Transverse colon (tissue), 3 donors: ENCODE measurements around the gene E2F1.

Experiments
- EP300 ChIP-seq: sonication (generic); formaldehyde crosslinking; IDR thresholded peaks from one replicate; pipeline ENCODE4 v1.6.1; 2017; ENCODE audit warnings: antibody characterized with exemption, low read depth
- POLR2AphosphoS5 ChIP-seq, 3 donors: sonication (generic); formaldehyde crosslinking; IDR thresholded peaks; one replicate each; pipeline ENCODE4 v1.6.1; 2016; ENCODE audit warnings: antibody characterized with exemption in 3 of 3

- no peak for TF ChIP-seq POLR2AphosphoS5 (IDR thresholded peaks at IDR 0.05)
- no peak for TF ChIP-seq EP300
Observed at GRCh38 chr20:33687993-33688937, 2.1 kb upstream of the E2F1 start.
